SK-N-SH treated with all-trans-retinoic acid at 6 μM for 48 hours (cell line): ENCODE measurements around the gene THSD4.

Experiments
- ARNTL ChIP-seq: fragments of 450-650 bp; formaldehyde crosslinking; IDR thresholded peaks from 2 replicates; pipeline ENCODE4 v1.5.0; 2020; ENCODE audit warnings: low read depth, mild to moderate bottlenecking, moderate library complexity, borderline replicate concordance
- GLIS3 ChIP-seq: fragments of 250-450 bp; sonication (Bioruptor Pico); IDR thresholded peaks from 2 replicates; pipeline ENCODE4 v1.5.0; 2020; ENCODE audit warnings: mild to moderate bottlenecking, moderate library complexity
- RARB ChIP-seq: fragments of 250-450 bp; sonication (Bioruptor Pico); IDR thresholded peaks from 2 replicates; pipeline ENCODE4 v1.8.0; 2021; ENCODE audit warnings: mild to moderate bottlenecking, moderate library complexity
- SNAI2 ChIP-seq: fragments of 250-450 bp; sonication (Bioruptor Pico); IDR thresholded peaks from 2 replicates; pipeline ENCODE4 v1.5.0; 2020; ENCODE audit warnings: mild to moderate bottlenecking, moderate library complexity
- ZC3H10 ChIP-seq: fragments of 250-450 bp; sonication (Bioruptor Pico); IDR thresholded peaks from 2 replicates; pipeline ENCODE4 v1.5.1; 2021; ENCODE audit warnings: mild to moderate bottlenecking, moderate library complexity
- ZFP3 ChIP-seq: fragments of 250-450 bp; sonication (Bioruptor Pico); IDR thresholded peaks from 2 replicates; pipeline ENCODE4 v1.5.0; 2020; ENCODE audit warnings: mild to moderate bottlenecking, moderate library complexity

GRCh38 chr15:71384501-71384900, 269.2 kb downstream of the THSD4 start:
- TF ChIP-seq RARB (CRISPR knock-in tag) (no peak), GLIS3 (CRISPR knock-in tag) (no peak), ARNTL (CRISPR knock-in tag) (no peak), SNAI2 (CRISPR knock-in tag) (no peak), ZFP3 (CRISPR knock-in tag) (no peak), ZC3H10 (CRISPR knock-in tag) (no peak)
